ENCODE measurements around the gene AUP1. TPM values are rescaled to one million over a fixed set of nuclear protein-coding genes. Genes with fewer than 3 reads are reported as not detected.

The AUP1 gene
- total RNA-seq, 1 donor from 2014 or later = 57.4 TPM

- Histone ChIP-seq H3K9ac (ENCODE audit: low read depth in 1 of 3, low read length in 3 of 3) (peak within 1 kb of the TSS; percentile 88 to 99 (median 98)), H3K9me3 (ENCODE audit: control insufficient read depth in 3 of 3, low read length in 3 of 3) (no peaks in the 10 kb centered on the region), H3K4me3 (ENCODE audit: low read length in 3 of 3) (peak within 1 kb of the TSS; percentile 97 to 100 (median 99)), H3K36me3 (ENCODE audit: control insufficient read depth in 3 of 3, insufficient read depth in 3 of 3, low read length in 3 of 3) (peaks cover 16 to 19% (median 18%) of the 10 kb centered on the region in 3 donors), H3K4me1 (ENCODE audit: control insufficient read depth in 3 of 3, insufficient read depth in 3 of 3, low read length in 3 of 3) (peaks cover 24 to 30% (median 26%) of the 10 kb centered on the region in 3 donors), H3K27ac (ENCODE audit: low read depth, low read length) (peak within 1 kb of the TSS; percentile 98), H3K27me3 (ENCODE audit: control insufficient read depth in 3 of 3, insufficient read depth in 3 of 3, low read length in 3 of 3) (peaks cover 34 to 54% (median 36%) of the 10 kb centered on the region in 3 donors)
Observed at GRCh38 chr2:74507145-74507925, 22.2 kb downstream of the AUP1 start, which contains the start of gene PCGF1. Gene PCGF1, minus strand, starts transcription at chr2:74507695. Its CDS starts 27 bp downstream, at chr2:74507668.

- Histone ChIP-seq H3K27ac (ENCODE audit: low read depth, low read length) (no peak overlapping the region), H3K36me3 (ENCODE audit: control insufficient read depth in 3 of 3, insufficient read depth in 3 of 3, low read length in 3 of 3) (peaks cover 16 to 19% (median 18%) of the 10 kb centered on the region in 3 donors), H3K9me3 (ENCODE audit: control insufficient read depth in 3 of 3, low read length in 3 of 3) (no peaks in the 10 kb centered on the region), H3K4me1 (ENCODE audit: control insufficient read depth in 3 of 3, insufficient read depth in 3 of 3, low read length in 3 of 3) (peaks cover 24 to 31% (median 26%) of the 10 kb centered on the region in 3 donors), H3K4me3 (ENCODE audit: low read length in 3 of 3) (peak overlapping the region; percentile 3 to 29 (median 7)), H3K9ac (ENCODE audit: low read depth in 1 of 3, low read length in 3 of 3) (peak overlapping the region in 1 of 3 donors; percentile 25), H3K27me3 (ENCODE audit: control insufficient read depth in 3 of 3, insufficient read depth in 3 of 3, low read length in 3 of 3) (peaks cover 31 to 53% (median 36%) of the 10 kb centered on the region in 3 donors)
Observed at GRCh38 chr2:74505448-74506246, 23.9 kb downstream of the AUP1 start.

GRCh38 chr2:74504591-74504990, 24.9 kb downstream of the AUP1 start:
- peaks cover 31 to 58% (median 37%) of the 10 kb centered on the region in 3 donors for H3K27me3 ChIP-seq (ENCODE audit: control insufficient read depth in 3 of 3, insufficient read depth in 3 of 3, low read length in 3 of 3)
- peak overlapping the region in 1 of 3 donors; percentile 86 for H3K4me3 ChIP-seq (ENCODE audit: low read length in 3 of 3)
- no peak overlapping the region for H3K9ac ChIP-seq (ENCODE audit: low read depth in 1 of 3, low read length in 3 of 3)
- H3K36me3 ChIP-seq (ENCODE audit: control insufficient read depth in 3 of 3, insufficient read depth in 3 of 3, low read length in 3 of 3) = peaks cover 16 to 19% (median 18%) of the 10 kb centered on the region in 3 donors
- H3K4me1 ChIP-seq (ENCODE audit: control insufficient read depth in 3 of 3, insufficient read depth in 3 of 3, low read length in 3 of 3) = peaks cover 26 to 34% (median 26%) of the 10 kb centered on the region in 3 donors
- H3K27ac ChIP-seq (ENCODE audit: low read depth, low read length) = peak overlapping the region; percentile 77
- H3K9me3 ChIP-seq (ENCODE audit: control insufficient read depth in 3 of 3, low read length in 3 of 3) = no peaks in the 10 kb centered on the region

GRCh38 chr2:74503506-74504475, 25.7 kb downstream of the AUP1 start:
- H3K27ac ChIP-seq (ENCODE audit: low read depth, low read length) = peak overlapping the region; percentile 77
- H3K36me3 ChIP-seq (ENCODE audit: control insufficient read depth in 3 of 3, insufficient read depth in 3 of 3, low read length in 3 of 3) = peaks cover 16 to 19% (median 18%) of the 10 kb centered on the region in 3 donors
- peak overlapping the region; percentile 59 to 79 (median 79) for H3K9ac ChIP-seq (ENCODE audit: low read depth in 1 of 3, low read length in 3 of 3)
- H3K4me1 ChIP-seq (ENCODE audit: control insufficient read depth in 3 of 3, insufficient read depth in 3 of 3, low read length in 3 of 3) = peaks cover 31 to 40% (median 33%) of the 10 kb centered on the region in 3 donors
- H3K4me3 ChIP-seq (ENCODE audit: low read length in 3 of 3) = peak overlapping the region; percentile 61 to 86 (median 74)
- peaks cover 37 to 65% (median 43%) of the 10 kb centered on the region in 3 donors for H3K27me3 ChIP-seq (ENCODE audit: control insufficient read depth in 3 of 3, insufficient read depth in 3 of 3, low read length in 3 of 3)
- no peaks in the 10 kb centered on the region for H3K9me3 ChIP-seq (ENCODE audit: control insufficient read depth in 3 of 3, low read length in 3 of 3)

GRCh38 chr2:74502720-74503505, 26.6 kb downstream of the AUP1 start:
- Histone ChIP-seq H3K4me3 (ENCODE audit: low read length in 3 of 3) (peak overlapping the region; percentile 61 to 86 (median 74)), H3K27ac (ENCODE audit: low read depth, low read length) (peak overlapping the region; percentile 77), H3K9me3 (ENCODE audit: control insufficient read depth in 3 of 3, low read length in 3 of 3) (no peaks in the 10 kb centered on the region), H3K27me3 (ENCODE audit: control insufficient read depth in 3 of 3, insufficient read depth in 3 of 3, low read length in 3 of 3) (peaks cover 45 to 73% (median 52%) of the 10 kb centered on the region in 3 donors), H3K36me3 (ENCODE audit: control insufficient read depth in 3 of 3, insufficient read depth in 3 of 3, low read length in 3 of 3) (peaks cover 16 to 19% (median 18%) of the 10 kb centered on the region in 3 donors), H3K9ac (ENCODE audit: low read depth in 1 of 3, low read length in 3 of 3) (peak overlapping the region; percentile 59 to 79 (median 79)), H3K4me1 (ENCODE audit: control insufficient read depth in 3 of 3, insufficient read depth in 3 of 3, low read length in 3 of 3) (peaks cover 38 to 44% (median 40%) of the 10 kb centered on the region in 3 donors)

- Histone ChIP-seq H3K27me3 (ENCODE audit: control insufficient read depth in 3 of 3, insufficient read depth in 3 of 3, low read length in 3 of 3) (peaks cover 50 to 80% (median 59%) of the 10 kb centered on the region in 3 donors), H3K9me3 (ENCODE audit: control insufficient read depth in 3 of 3, low read length in 3 of 3) (no peaks in the 10 kb centered on the region), H3K27ac (ENCODE audit: low read depth, low read length) (peak overlapping the region; percentile 77), H3K4me3 (ENCODE audit: low read length in 3 of 3) (peak overlapping the region; percentile 61 to 86 (median 74)), H3K36me3 (ENCODE audit: control insufficient read depth in 3 of 3, insufficient read depth in 3 of 3, low read length in 3 of 3) (peaks cover 16 to 19% (median 18%) of the 10 kb centered on the region in 3 donors), H3K9ac (ENCODE audit: low read depth in 1 of 3, low read length in 3 of 3) (peak overlapping the region; percentile 59 to 79 (median 79)), H3K4me1 (ENCODE audit: control insufficient read depth in 3 of 3, insufficient read depth in 3 of 3, low read length in 3 of 3) (peaks cover 42 to 47% (median 45%) of the 10 kb centered on the region in 3 donors)
Observed at GRCh38 chr2:74502147-74502719, 27.3 kb downstream of the AUP1 start.

- peaks cover 15 to 16% (median 15%) of the 10 kb centered on the region in 3 donors for H3K36me3 ChIP-seq (ENCODE audit: control insufficient read depth in 3 of 3, insufficient read depth in 3 of 3, low read length in 3 of 3)
- no peak overlapping the region for H3K9ac ChIP-seq (ENCODE audit: low read depth in 1 of 3, low read length in 3 of 3)
- H3K4me3 ChIP-seq (ENCODE audit: low read length in 3 of 3) = no peak overlapping the region
- peaks cover 54 to 82% (median 65%) of the 10 kb centered on the region in 3 donors for H3K27me3 ChIP-seq (ENCODE audit: control insufficient read depth in 3 of 3, insufficient read depth in 3 of 3, low read length in 3 of 3)
- no peaks in the 10 kb centered on the region for H3K9me3 ChIP-seq (ENCODE audit: control insufficient read depth in 3 of 3, low read length in 3 of 3)
- peaks cover 37 to 42% (median 38%) of the 10 kb centered on the region in 3 donors for H3K4me1 ChIP-seq (ENCODE audit: control insufficient read depth in 3 of 3, insufficient read depth in 3 of 3, low read length in 3 of 3)
- no peak overlapping the region for H3K27ac ChIP-seq (ENCODE audit: low read depth, low read length)
Observed at GRCh38 chr2:74501335-74502071, 28.0 kb downstream of the AUP1 start.

- Histone ChIP-seq H3K9ac (ENCODE audit: low read depth in 1 of 3, low read length in 3 of 3) (no peak overlapping the region), H3K9me3 (ENCODE audit: control insufficient read depth in 3 of 3, low read length in 3 of 3) (no peaks in the 10 kb centered on the region), H3K36me3 (ENCODE audit: control insufficient read depth in 3 of 3, insufficient read depth in 3 of 3, low read length in 3 of 3) (peaks cover 10% of the 10 kb centered on the region in 3 donors), H3K4me3 (ENCODE audit: low read length in 3 of 3) (no peak overlapping the region), H3K27me3 (ENCODE audit: control insufficient read depth in 3 of 3, insufficient read depth in 3 of 3, low read length in 3 of 3) (peaks cover 54 to 80% (median 66%) of the 10 kb centered on the region in 3 donors), H3K27ac (ENCODE audit: low read depth, low read length) (no peak overlapping the region), H3K4me1 (ENCODE audit: control insufficient read depth in 3 of 3, insufficient read depth in 3 of 3, low read length in 3 of 3) (peaks cover 29 to 35% (median 30%) of the 10 kb centered on the region in 3 donors)
Observed at GRCh38 chr2:74500578-74500946, 28.9 kb downstream of the AUP1 start.
